Measurements from ENCODE around the gene FOXL2. TPM values are rescaled to one million over a fixed set of nuclear protein-coding genes. Genes with fewer than 3 reads are reported as not detected.
A peak's percentile ranks its signal among the peaks of the same experiment; 100 is the strongest.

FOXL2 gene
- total RNA-seq = not detected

GRCh38 chr3:138946663-138947494 lies at the start of gene FOXL2, which contains the start of gene FOXL2NB:
Gene FOXL2, minus strand, starts transcription at chr3:138947137. Its CDS starts 415 bp downstream, at chr3:138946722.
Gene FOXL2NB, plus strand, starts transcription at chr3:138947217. Its CDS starts 148 bp downstream, at chr3:138947365.
- TF ChIP-seq POLR2A (IDR thresholded peaks at IDR 0.05) = no peak
- TF ChIP-seq, protein P1, sequence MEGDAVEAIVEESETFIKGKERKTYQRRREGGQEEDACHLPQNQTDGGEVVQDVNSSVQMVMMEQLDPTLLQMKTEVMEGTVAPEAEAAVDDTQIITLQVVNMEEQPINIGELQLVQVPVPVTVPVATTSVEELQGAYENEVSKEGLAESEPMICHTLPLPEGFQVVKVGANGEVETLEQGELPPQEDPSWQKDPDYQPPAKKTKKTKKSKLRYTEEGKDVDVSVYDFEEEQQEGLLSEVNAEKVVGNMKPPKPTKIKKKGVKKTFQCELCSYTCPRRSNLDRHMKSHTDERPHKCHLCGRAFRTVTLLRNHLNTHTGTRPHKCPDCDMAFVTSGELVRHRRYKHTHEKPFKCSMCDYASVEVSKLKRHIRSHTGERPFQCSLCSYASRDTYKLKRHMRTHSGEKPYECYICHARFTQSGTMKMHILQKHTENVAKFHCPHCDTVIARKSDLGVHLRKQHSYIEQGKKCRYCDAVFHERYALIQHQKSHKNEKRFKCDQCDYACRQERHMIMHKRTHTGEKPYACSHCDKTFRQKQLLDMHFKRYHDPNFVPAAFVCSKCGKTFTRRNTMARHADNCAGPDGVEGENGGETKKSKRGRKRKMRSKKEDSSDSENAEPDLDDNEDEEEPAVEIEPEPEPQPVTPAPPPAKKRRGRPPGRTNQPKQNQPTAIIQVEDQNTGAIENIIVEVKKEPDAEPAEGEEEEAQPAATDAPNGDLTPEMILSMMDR (IDR thresholded peaks at IDR 0.05 in 4 of 5, conservative IDR thresholded peaks at IDR 0.05 in 1 of 5) = no peak
- Histone ChIP-seq H3K4me3 (peak within 1 kb of the TSS; percentile 49 to 56 (median 52)), H3K4me1 (peaks cover 17 to 25% of the 10 kb centered on the region in 2 donors), H3K9me3 (no peaks in the 10 kb centered on the region), H3K36me3 (no peaks in the 10 kb centered on the region), H3K27me3 (peaks cover 93 to 98% (median 95%) of the 10 kb centered on the region in 3 donors), H3K27ac (no peak within 1 kb of the TSS)
- ATAC-seq = peak in 1 of 2 donors; percentile 43
- DNase-seq = no peak
- intact Hi-C loops (cut with DNase I; ENCODE audit: low total_unique reads) = no loop called here
- in situ Hi-C loops (cut with MboI; ENCODE audit: low sequenced_read_pairs in 4 of 4) = loop anchor here in 3 of 4 donors (25.0 kb wide), 2 partner anchors 365 to 390 kb away; partner anchors contain the start of gene MRPS22 (in 2 of the 3)

- no peak for ATAC-seq
- Histone ChIP-seq H3K4me1 (no peaks in the 10 kb centered on the region), H3K36me3 (no peaks in the 10 kb centered on the region), H3K9me3 (no peaks in the 10 kb centered on the region), H3K4me3 (no peak overlapping the region), H3K27me3 (peaks cover 0 to 4% (median 0%) of the 10 kb centered on the region in 3 donors), H3K27ac (no peak overlapping the region)
- in situ Hi-C loops (cut with MboI; ENCODE audit: low sequenced_read_pairs in 4 of 4) = no loop called here
- intact Hi-C loops (cut with DNase I; ENCODE audit: low total_unique reads) = no loop called here
- no peak for DNase-seq
- TF ChIP-seq POLR2A (IDR thresholded peaks at IDR 0.05) = no peak
Observed at GRCh38 chr3:138995706-138996105, 48.8 kb upstream of the FOXL2 start.

- in situ Hi-C loops (cut with MboI; ENCODE audit: low sequenced_read_pairs in 4 of 4) (no loop called here), intact Hi-C loops (cut with DNase I; ENCODE audit: low total_unique reads) (no loop called here)
- ATAC-seq = no peak
- no peaks in the 10 kb centered on the region for H3K36me3 ChIP-seq
- no peak for TF ChIP-seq POLR2A (IDR thresholded peaks at IDR 0.05)
- TF ChIP-seq, protein P1 (IDR thresholded peaks at IDR 0.05 in 4 of 5, conservative IDR thresholded peaks at IDR 0.05 in 1 of 5) = no peak
- H3K27me3 ChIP-seq = no peaks in the 10 kb centered on the region
- no peaks in the 10 kb centered on the region for H3K9me3 ChIP-seq
- no peak overlapping the region for H3K4me3 ChIP-seq
- DNase-seq = no peak
- no peaks in the 10 kb centered on the region for H3K4me1 ChIP-seq
- no peak overlapping the region for H3K27ac ChIP-seq
Observed at GRCh38 chr3:138987181-138987580, 40.2 kb upstream of the FOXL2 start.

GRCh38 chr3:138985932-138986331 lies 39.0 kb upstream of the FOXL2 start:
- DNase-seq = no peak
- H3K9me3 ChIP-seq = no peaks in the 10 kb centered on the region
- ATAC-seq = no peak
- H3K36me3 ChIP-seq = no peaks in the 10 kb centered on the region
- intact Hi-C loops (cut with DNase I; ENCODE audit: low total_unique reads) = no loop called here
- no peaks in the 10 kb centered on the region for H3K27me3 ChIP-seq
- in situ Hi-C loops (cut with MboI; ENCODE audit: low sequenced_read_pairs in 4 of 4) = no loop called here
- no peak overlapping the region for H3K4me3 ChIP-seq
- H3K27ac ChIP-seq = no peak overlapping the region
- TF ChIP-seq POLR2A (IDR thresholded peaks at IDR 0.05) = no peak
- TF ChIP-seq, protein P1 (IDR thresholded peaks at IDR 0.05 in 4 of 5, conservative IDR thresholded peaks at IDR 0.05 in 1 of 5) = no peak
- H3K4me1 ChIP-seq = no peaks in the 10 kb centered on the region

GRCh38 chr3:138984816-138985215 lies 37.9 kb upstream of the FOXL2 start:
- Histone ChIP-seq H3K4me3 (no peak overlapping the region), H3K9me3 (no peaks in the 10 kb centered on the region), H3K27ac (no peak overlapping the region), H3K36me3 (no peaks in the 10 kb centered on the region), H3K4me1 (no peaks in the 10 kb centered on the region), H3K27me3 (no peaks in the 10 kb centered on the region)
- intact Hi-C loops (cut with DNase I; ENCODE audit: low total_unique reads) (no loop called here), in situ Hi-C loops (cut with MboI; ENCODE audit: low sequenced_read_pairs in 4 of 4) (no loop called here)
- TF ChIP-seq POLR2A (IDR thresholded peaks at IDR 0.05) = no peak
- TF ChIP-seq, protein P1 (IDR thresholded peaks at IDR 0.05 in 4 of 5, conservative IDR thresholded peaks at IDR 0.05 in 1 of 5) = no peak
- DNase-seq (no peak), ATAC-seq (no peak)

Measured in gastrocnemius medialis (tissue), 4 donors.